Omental fat pad (tissue), 4 donors: Measurements from ENCODE around the gene ST7L. TPM values are rescaled to one million over a fixed set of nuclear protein-coding genes. Genes with fewer than 3 reads are reported as not detected.
A peak's percentile ranks its signal among the peaks of the same experiment; 100 is the strongest.
"Not testable (repeated sequence)": the region's sequence is repeated elsewhere in the genome, so short reads cannot be mapped to it uniquely, and the experiment has no call there.

ENCODE experiments used
- ATAC-seq: fragments of 150-250 bp; one replicate; pipeline ENCODE4 v1.9.1; 2016; ENCODE audit warnings: mild to moderate bottlenecking, moderate library complexity; ENCODE audit not compliant: low FRiP score
- DNase-seq: peaks from one replicate; pipeline ENCODE4 v3.0.0-alpha.2; 2019; ENCODE audit warnings: low spot score
- total RNA-seq, 4 donors: library from RNA; depleted of rRNA; stranded (reverse); fragments of >200 nt; gene quantifications; one replicate each; pipeline ENCODE4 v1.1.0, GENCODE V29; 2016
- TF ChIP-seq, protein P1 (sequence below), 3 donors: fragments of 450-650 bp; IDR thresholded peaks; one replicate each; pipeline ENCODE4 v1.5.1; 2016 to 2017; ENCODE audit warnings: antibody characterized with exemption in 3 of 3, mild to moderate bottlenecking in 3 of 3, moderate library complexity in 2 of 3

The ST7L gene
- total RNA-seq, 4 donors from 2014 or later: 19.4 to 29.2 (median 28.2) TPM

DNA sequence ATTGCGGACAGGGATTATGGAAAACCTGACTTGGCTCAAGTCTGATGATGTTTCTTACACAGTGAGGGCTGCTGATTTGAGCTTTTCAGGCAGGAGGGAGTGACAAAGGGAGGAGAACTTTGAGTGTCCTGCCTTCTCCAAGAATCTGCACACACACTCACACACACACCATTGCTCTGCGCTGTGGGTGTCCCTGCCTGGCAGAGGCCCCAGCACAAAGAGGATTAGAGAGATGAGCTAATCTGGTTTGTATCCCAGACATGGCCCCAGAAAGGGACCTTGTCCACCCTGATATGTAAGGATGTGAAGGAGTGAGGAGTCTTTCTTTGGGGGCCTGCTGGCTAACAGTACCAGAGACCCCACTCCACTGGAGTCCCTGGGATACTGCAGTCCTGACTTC lies 116.1 kb downstream of the ST7L start:
- DNase-seq (no peak), ATAC-seq (no peak)
- TF ChIP-seq, protein P1, sequence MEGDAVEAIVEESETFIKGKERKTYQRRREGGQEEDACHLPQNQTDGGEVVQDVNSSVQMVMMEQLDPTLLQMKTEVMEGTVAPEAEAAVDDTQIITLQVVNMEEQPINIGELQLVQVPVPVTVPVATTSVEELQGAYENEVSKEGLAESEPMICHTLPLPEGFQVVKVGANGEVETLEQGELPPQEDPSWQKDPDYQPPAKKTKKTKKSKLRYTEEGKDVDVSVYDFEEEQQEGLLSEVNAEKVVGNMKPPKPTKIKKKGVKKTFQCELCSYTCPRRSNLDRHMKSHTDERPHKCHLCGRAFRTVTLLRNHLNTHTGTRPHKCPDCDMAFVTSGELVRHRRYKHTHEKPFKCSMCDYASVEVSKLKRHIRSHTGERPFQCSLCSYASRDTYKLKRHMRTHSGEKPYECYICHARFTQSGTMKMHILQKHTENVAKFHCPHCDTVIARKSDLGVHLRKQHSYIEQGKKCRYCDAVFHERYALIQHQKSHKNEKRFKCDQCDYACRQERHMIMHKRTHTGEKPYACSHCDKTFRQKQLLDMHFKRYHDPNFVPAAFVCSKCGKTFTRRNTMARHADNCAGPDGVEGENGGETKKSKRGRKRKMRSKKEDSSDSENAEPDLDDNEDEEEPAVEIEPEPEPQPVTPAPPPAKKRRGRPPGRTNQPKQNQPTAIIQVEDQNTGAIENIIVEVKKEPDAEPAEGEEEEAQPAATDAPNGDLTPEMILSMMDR (IDR thresholded peaks at IDR 0.05): no peak

DNA sequence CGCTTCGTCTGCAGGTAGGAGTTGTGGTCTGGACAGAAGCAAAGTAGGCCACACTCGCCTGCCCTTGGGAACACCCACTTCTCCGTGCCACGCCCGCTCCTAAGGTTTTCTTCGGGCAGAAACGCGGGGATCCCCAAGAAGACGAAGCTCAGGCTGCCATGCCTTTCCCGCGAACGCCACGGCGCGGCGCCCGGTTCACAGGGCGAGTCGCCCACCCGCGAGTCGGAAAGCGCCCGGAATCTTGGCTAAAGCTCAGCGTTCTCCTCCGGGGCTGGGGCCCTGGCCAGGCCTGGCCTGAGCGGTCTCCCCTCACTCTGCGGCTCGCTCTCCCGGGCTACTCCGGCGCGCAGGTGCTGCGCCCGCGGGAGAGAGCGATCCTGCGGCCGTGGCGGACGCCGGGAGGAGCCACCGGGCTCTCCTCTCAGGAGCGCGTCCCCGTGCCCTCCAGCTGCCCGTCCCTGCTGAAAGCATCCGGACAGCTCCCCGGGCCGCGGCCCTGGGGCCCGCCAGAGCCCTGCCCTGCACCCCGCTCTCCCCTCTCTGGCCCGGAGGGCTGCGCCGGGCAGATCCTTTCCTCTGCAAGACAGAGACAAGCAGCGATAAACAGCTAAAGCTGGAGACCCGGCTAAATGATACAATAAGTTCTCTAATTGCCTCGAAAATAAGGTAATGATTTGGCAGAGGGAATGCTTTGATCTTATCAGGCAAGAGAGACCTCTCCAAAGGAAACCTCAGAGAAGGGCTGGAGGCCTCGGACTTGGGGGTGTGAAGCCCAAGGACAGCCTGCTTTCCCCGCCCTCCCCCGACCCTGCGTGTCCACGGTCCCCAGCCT lies 116.9 kb downstream of the ST7L start:
- TF ChIP-seq, protein P1 (IDR thresholded peaks at IDR 0.05): peak in 1 of 3 donors; percentile 30
- ATAC-seq: peak; percentile 80
- DNase-seq: peak; percentile 48

DNA sequence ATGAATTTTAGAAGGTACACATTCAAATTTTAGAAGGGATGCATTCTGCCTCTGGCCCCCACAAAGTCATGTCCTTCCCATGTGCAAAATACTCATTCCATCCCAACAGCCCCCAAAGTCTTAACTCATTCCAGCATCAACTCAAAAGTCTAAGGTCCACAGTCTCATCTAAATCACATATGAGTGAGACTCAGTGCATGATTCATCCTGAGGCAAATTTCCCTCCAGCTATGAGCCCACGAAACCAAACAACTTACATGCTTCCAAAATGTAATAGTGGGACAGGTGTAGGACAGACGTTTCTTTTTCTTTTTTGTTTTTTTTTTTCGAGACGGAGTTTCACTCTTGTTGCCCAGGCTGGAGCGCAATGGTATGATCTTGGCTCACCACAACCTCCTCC lies 122.7 kb downstream of the ST7L start:
- TF ChIP-seq, protein P1 (IDR thresholded peaks at IDR 0.05): no peak
- DNase-seq (no peak), ATAC-seq (no peak)

DNA sequence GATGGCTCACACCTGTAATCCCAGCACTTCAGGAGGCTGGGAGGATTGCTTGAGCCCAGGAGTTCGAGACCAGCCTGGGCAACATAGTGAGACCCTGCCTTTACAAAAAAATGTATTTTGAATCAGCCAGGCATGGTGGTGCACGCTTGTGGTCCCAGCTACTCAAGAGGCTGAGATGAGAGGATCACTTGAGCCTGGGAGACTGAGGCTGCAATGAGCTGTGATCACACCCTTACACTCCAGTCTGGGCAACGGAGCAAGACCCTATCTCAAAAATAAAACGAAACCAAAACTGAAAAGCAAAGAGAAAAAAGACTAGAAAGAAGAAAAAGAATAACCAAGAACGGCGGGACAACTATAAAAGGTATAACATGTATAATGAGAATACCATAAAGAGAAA lies 125.6 kb downstream of the ST7L start:
- TF ChIP-seq, protein P1 (IDR thresholded peaks at IDR 0.05): no peak
- DNase-seq (no peak), ATAC-seq (no peak)

DNA sequence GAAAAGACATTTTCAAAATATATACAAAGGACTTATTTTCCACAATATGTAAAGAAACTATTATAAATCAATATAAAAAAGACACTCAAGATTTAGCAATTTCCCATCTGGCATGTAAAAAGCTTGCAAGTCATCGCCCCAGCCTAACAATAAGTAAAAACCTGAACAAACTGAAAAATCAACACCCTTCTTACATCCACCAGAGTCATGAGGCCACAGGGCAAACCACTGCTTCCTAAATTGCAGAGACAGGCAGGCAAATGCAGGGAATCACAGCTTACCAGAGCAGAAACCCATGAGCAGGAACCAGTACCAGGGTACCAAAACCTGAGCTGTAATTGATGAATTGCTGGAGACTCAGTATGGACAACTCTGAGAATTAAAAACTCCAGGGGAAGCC lies 126.9 kb downstream of the ST7L start:
- TF ChIP-seq, protein P1 (IDR thresholded peaks at IDR 0.05): no peak
- no peak for DNase-seq
- no peak for ATAC-seq

DNA sequence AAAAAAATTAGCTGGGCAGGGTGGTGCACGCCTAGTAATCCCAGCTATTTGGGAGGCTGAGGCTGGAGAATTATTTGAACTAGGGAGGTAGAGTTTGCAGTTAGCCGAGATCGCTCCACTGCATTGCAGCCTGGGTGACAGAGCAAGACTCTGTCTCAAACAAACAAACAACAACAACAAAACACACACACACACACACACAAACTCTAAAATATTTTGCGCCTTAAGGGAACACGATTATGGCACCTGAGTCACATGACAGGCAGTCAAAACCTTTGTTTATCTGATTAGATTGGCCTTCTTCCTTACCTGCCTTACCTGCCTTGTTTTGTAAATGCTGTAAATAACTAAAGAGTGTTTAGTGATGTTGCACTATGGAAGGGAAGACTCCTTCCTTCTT lies 130.8 kb downstream of the ST7L start:
- ATAC-seq (no peak), DNase-seq (no peak)
- TF ChIP-seq, protein P1 (IDR thresholded peaks at IDR 0.05): no peak

DNA sequence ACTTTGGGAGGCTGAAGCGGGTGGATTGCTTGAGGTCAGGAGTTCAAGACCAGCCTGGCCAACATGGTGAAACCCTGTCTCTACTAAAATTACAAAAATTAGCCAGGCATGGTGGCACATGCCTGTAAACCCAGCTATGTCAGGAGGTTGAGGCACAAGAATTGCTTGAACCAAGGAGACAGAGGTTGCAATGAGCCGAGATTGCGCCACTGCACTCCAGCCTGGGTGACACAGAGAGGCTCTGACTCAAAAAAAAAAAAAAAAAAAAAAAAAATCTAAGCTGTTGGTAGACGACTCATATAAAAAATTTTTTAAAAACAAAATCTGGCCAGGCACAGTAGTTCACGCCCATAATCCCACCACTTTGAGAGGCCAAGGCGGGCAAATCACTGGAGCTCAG lies 131.3 kb downstream of the ST7L start:
- ATAC-seq, DNase-seq: not testable (repeated sequence)

DNA sequence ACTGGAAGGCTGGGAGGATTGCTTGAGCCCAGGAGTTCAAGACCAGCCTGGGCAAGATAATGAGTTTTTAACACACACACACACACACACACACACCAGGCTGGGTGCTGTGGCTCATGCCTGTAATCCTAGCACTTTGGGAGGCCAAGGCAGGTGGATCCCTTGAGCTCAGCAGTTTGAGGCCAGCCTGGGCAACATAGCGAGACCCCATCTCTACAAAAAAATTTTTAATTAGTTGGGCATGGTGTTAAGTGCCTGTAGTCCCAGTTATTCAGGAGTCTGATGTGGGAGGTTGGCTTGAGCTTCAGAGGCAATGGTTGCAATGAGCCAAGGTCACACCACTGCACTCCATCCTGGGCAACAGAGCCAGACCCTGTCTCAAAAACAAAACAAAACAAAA lies 132.9 kb downstream of the ST7L start:
- ATAC-seq, DNase-seq: not testable (repeated sequence)
